Vagina (tissue), 2 donors: ENCODE measurements around the gene CALML5. TPM values are rescaled to one million over a fixed set of nuclear protein-coding genes. Genes with fewer than 3 reads are reported as not detected.
"Not testable (repeated sequence)": the region's sequence is repeated elsewhere in the genome, so short reads cannot be mapped to it uniquely, and the experiment has no call there.

Experiments used
- DNase-seq, 2 donors: peaks; one replicate each; pipeline ENCODE4 v3.0.0-alpha.2; 2017; ENCODE audit errors: extremely low spot score in 2 of 2
- H3K27ac ChIP-seq: fragments of 200-600 bp; sonication (generic); one replicate; pipeline ENCODE4 v1.5.1; 2019
- H3K27me3 ChIP-seq: fragments of 200-600 bp; sonication (generic); one replicate; pipeline ENCODE4 v1.5.1; 2019
- H3K36me3 ChIP-seq, 2 donors: fragments of 200-600 bp; sonication (generic); one replicate each; pipeline ENCODE4 v1.5.1; 2017 to 2019
- H3K4me1 ChIP-seq: fragments of 200-600 bp; sonication (generic); one replicate; pipeline ENCODE4 v1.5.1; 2019
- H3K4me3 ChIP-seq, 2 donors: fragments of 200-600 bp; sonication (generic); 1 replicate in 1 of 2; 2 replicates in 1 of 2; pipeline ENCODE4 v1.5.1; 2016 to 2019
- H3K9me3 ChIP-seq: fragments of 200-600 bp; sonication (generic); one replicate; pipeline ENCODE4 v1.5.1; 2019
- POLR2A ChIP-seq, 2 donors: fragments of 450-650 bp; IDR thresholded peaks; one replicate each; pipeline ENCODE4 v1.6.1; 2017; ENCODE audit warnings: antibody characterized with exemption in 2 of 2, mild to moderate bottlenecking in 2 of 2, moderate library complexity in 2 of 2
- POLR2AphosphoS5 ChIP-seq, 2 donors: sonication (generic); formaldehyde crosslinking; IDR thresholded peaks; one replicate each; pipeline ENCODE4 v1.9.0; 2017; ENCODE audit warnings: antibody characterized with exemption in 2 of 2, mild to moderate bottlenecking in 2 of 2, low read depth in 1 of 2; ENCODE audit not compliant: insufficient read depth in 1 of 2
- intact Hi-C: fragments of 100-400 bp; cut with DNase I; formaldehyde crosslinking; loops from one replicate; pipeline ENCODE4 v1.15.1; 2023
- total RNA-seq: library from RNA; depleted of rRNA; stranded (reverse); fragments of >200 nt; gene quantifications from one replicate; pipeline ENCODE4 v1.2.3, GENCODE V29; 2016
- TF ChIP-seq, protein P1 (sequence below), 3 experiments: fragments of 450-650 bp in 2 of 3; fragments of 200-600 bp in 1 of 3; sonication (generic) in 1 of 3; IDR thresholded peaks; one replicate each; pipeline ENCODE4 v1.5.1; 2017 to 2019; ENCODE audit warnings: antibody characterized with exemption in 3 of 3, mild to moderate bottlenecking in 2 of 3, moderate library complexity in 2 of 3

The CALML5 gene
- total RNA-seq, 1 donor from 2014 or later = 102 TPM

DNA sequence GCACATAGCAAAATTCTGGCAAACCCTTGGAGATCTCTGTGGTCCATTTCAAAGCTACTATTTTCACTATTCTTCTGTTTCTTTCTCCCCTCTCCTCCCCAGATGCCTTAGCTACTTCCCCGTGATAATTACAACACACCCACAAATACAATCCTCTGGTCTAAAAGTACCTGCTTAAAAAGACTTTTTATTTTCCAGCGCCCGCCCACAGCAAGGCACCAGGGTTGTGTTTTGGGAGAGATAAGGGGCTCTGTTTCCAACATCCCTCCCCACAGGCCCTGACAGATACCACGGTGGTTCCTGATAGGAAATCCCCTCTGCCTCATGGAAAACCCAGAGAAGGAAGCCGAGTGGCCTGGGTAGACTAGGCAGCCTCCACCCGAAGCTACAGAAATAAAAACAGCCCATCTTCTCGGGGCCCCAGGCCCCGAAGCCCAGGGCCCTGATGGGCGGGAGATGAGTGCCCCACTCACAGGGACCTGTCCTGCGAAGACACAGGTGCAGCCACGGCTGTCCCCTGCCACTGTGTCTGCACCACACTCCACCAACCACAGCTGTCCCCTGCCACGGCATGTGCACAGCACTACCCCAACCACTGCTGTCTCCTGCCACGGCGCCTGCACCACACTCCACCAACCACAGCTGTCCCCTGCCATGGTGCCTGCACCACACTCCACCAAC is 19.7 kb downstream of the CALML5 start:
- Histone ChIP-seq H3K4me1 (no peaks in the 10 kb centered on the region), H3K9me3 (no peaks in the 10 kb centered on the region), H3K4me3 (no peak overlapping the region), H3K27me3 (no peaks in the 10 kb centered on the region), H3K36me3 (no peaks in the 10 kb centered on the region), H3K27ac (no peak overlapping the region)
- TF ChIP-seq, protein P1, sequence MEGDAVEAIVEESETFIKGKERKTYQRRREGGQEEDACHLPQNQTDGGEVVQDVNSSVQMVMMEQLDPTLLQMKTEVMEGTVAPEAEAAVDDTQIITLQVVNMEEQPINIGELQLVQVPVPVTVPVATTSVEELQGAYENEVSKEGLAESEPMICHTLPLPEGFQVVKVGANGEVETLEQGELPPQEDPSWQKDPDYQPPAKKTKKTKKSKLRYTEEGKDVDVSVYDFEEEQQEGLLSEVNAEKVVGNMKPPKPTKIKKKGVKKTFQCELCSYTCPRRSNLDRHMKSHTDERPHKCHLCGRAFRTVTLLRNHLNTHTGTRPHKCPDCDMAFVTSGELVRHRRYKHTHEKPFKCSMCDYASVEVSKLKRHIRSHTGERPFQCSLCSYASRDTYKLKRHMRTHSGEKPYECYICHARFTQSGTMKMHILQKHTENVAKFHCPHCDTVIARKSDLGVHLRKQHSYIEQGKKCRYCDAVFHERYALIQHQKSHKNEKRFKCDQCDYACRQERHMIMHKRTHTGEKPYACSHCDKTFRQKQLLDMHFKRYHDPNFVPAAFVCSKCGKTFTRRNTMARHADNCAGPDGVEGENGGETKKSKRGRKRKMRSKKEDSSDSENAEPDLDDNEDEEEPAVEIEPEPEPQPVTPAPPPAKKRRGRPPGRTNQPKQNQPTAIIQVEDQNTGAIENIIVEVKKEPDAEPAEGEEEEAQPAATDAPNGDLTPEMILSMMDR (IDR thresholded peaks at IDR 0.05) = no peak
- TF ChIP-seq POLR2AphosphoS5 (IDR thresholded peaks at IDR 0.05; ENCODE audit: insufficient read depth in 1 of 2, low read depth in 1 of 2) (no peak), POLR2A (IDR thresholded peaks at IDR 0.05) (no peak)
- DNase-seq = no peak
- intact Hi-C loops = no loop called here

DNA sequence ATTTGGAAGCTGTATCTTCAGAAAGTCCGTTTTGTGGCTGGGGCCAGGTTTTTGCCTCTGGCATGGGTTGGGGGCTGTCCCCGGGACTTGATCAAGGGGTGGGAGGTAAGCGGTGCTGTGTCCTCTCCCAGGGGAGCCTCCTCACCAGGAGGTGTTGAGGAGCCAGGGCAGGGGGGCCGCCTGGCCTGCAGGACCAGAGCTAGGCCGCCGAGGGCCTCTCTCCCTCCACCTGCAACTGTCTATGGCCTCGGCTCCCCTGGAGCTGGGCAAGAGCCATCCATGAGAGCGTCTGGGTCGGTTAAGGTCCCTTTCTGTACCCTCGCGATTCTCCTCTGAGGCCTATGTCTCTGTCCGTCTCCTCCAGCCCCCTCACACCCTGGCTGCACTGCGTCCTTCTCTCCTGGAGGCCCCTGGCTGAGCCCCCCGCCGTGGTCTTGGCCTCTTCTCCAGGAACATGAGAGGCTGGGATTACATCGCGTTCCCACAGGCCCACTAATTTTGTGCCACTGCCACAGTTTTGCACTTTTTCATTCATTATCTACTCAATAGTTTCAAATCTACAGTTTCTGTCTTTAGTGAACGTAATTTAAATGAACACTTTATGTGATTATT is 20.6 kb downstream of the CALML5 start:
- no peaks in the 10 kb centered on the region for H3K27me3 ChIP-seq

DNA sequence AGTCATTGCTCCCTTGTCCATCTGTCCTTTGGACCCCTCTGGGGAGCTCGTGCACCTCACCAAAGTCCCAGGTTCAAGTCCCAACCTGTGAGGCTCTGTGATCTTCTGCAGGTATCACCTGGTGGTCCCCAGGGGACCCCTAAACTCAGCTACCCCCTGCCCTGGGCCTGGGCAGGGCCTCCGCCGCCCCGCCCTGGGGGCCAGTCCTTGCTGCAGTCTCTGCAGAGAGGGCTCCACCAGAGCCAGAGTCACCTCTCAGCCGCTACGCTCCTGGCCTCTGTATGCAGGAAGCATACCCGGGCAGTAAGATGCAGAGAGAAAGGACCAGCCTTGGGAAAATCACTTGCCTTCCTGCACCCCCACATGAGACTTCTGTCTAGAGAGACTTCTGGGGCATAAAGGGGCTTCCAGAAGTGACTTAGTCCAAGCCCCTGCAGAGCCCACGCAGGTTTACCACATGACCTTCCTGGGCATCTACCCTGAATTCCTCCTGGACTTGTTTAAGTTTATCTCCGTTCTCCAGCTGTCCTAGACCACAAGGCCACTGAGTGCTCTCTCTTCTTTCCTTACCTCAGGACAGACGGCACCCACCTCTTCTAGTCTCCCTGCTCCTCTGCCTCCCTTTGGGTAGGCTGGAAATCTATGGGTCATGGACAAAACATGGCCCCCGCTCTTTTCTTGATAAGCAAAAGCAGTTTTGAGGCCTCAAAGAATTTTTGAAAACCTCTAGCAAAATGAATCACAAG is 21.2 kb downstream of the CALML5 start:
- no peaks in the 10 kb centered on the region for H3K4me1 ChIP-seq
- intact Hi-C loops = no loop called here
- DNase-seq = no peak
- TF ChIP-seq POLR2A (IDR thresholded peaks at IDR 0.05) (no peak), POLR2AphosphoS5 (IDR thresholded peaks at IDR 0.05; ENCODE audit: insufficient read depth in 1 of 2, low read depth in 1 of 2) (no peak)
- TF ChIP-seq, protein P1 (IDR thresholded peaks at IDR 0.05) = no peak
- no peaks in the 10 kb centered on the region for H3K36me3 ChIP-seq
- H3K9me3 ChIP-seq = no peaks in the 10 kb centered on the region
- no peaks in the 10 kb centered on the region for H3K27me3 ChIP-seq
- no peak overlapping the region for H3K27ac ChIP-seq
- H3K4me3 ChIP-seq = no peak overlapping the region

More for the DNA sequence above, 20.6 kb downstream of the CALML5 start:
- intact Hi-C loops = no loop called here
- Histone ChIP-seq H3K36me3 (no peaks in the 10 kb centered on the region), H3K27ac (no peak overlapping the region), H3K4me1 (no peaks in the 10 kb centered on the region), H3K9me3 (no peaks in the 10 kb centered on the region), H3K4me3 (no peak overlapping the region)
- TF ChIP-seq, protein P1 (IDR thresholded peaks at IDR 0.05) = no peak
- TF ChIP-seq POLR2A (IDR thresholded peaks at IDR 0.05) (no peak), POLR2AphosphoS5 (IDR thresholded peaks at IDR 0.05; ENCODE audit: insufficient read depth in 1 of 2, low read depth in 1 of 2) (no peak)
- DNase-seq = no peak

DNA sequence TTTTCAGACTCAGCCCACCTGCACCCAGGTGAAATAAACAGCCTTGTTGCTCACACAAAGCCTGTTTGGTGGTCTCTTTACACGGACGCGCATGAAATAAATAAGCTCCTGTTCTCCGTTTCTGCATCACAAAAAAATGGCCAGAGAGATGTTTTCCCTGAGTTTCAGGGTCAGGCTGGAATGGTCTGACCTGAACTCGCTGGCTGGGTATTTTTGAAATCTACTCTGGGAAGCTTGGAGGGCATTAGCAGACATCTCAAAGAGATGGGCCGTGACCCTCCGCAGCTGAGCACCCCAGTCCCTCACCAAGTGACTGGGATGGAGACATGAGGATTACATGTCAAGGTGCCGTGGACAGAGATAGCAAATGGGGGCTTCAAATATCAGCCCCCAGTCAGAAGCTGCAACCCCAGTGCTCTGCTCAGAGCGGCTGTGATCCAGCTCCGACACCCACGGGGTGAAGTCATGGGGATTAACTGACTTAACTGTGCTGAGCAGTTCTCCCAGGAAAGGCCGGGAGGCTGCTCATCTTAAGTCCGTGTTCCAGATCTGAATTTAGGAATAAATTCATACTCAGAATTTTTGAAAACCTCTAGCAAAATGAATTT is 22.3 kb downstream of the CALML5 start:
- intact Hi-C loops = no loop called here
- Histone ChIP-seq H3K4me1 (no peaks in the 10 kb centered on the region), H3K27me3 (no peaks in the 10 kb centered on the region), H3K9me3 (no peaks in the 10 kb centered on the region), H3K27ac (no peak overlapping the region), H3K36me3 (no peaks in the 10 kb centered on the region), H3K4me3 (no peak overlapping the region)
- TF ChIP-seq, protein P1 (IDR thresholded peaks at IDR 0.05) = no peak
- TF ChIP-seq POLR2AphosphoS5 (IDR thresholded peaks at IDR 0.05; ENCODE audit: insufficient read depth in 1 of 2, low read depth in 1 of 2) (no peak), POLR2A (IDR thresholded peaks at IDR 0.05) (no peak)
- no peak for DNase-seq

DNA sequence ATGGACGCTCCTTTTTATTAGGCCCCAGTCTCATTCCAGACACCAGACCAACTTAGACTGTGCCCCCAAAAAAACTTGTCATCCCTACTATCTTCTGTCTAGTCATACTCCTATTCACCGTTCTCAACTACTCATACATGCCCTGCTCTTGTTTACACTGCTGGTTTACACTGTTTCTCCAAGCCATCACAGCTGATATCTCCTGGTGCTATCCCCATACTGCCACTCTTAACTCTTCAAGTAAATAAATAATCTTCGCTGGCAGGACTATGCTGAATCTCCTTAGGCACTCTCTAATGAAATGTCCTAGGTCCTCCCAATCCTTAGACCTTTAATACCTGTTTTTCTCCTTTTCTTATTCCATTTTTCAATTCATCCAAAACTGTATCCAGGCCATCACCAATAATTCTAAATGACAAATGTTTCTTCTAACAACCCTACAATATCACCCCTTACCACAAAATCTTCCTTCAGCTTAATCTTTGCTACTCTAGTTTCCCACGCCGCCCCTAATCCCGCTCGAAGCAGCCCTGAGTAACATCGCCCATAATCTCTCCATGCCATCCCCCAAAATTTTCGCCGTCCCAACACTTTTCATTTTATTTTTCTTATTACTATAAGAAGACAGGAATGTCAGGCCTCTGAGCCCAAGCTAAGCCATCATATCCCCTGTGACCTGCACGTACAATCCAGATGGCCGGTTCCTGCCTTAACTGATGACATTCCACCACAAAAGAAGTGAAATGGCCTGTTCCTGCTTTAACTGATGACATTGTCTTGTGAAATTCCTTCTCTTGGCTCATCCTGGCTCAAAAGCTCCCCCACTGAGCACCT is 23.2 kb downstream of the CALML5 start:
- H3K27me3 ChIP-seq, DNase-seq, H3K27ac ChIP-seq, intact Hi-C loops, H3K36me3 ChIP-seq, H3K4me3 ChIP-seq, H3K4me1 ChIP-seq, H3K9me3 ChIP-seq: not testable (repeated sequence)

DNA sequence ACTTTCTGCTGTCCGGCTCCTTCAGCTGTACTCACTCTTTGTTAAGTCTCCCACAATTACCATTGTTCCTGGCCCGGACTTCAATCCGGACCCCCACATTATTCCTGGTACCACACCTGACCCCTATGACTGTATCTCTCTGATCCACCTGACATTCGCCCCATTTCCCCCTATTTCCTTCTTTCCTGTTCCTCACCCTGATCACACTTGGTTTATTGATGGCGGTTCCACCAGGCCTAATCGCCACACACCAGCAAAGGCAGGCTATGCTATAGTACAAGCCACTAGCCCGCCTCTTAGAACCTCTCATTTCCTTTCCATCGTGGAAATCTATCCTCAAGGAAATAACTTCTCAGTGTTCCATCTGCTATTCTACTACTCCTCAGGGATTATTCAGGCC is 24.3 kb downstream of the CALML5 start:
- intact Hi-C loops, H3K27ac ChIP-seq, H3K9me3 ChIP-seq, H3K4me3 ChIP-seq, H3K27me3 ChIP-seq, H3K4me1 ChIP-seq, DNase-seq, H3K36me3 ChIP-seq: not testable (repeated sequence)

DNA sequence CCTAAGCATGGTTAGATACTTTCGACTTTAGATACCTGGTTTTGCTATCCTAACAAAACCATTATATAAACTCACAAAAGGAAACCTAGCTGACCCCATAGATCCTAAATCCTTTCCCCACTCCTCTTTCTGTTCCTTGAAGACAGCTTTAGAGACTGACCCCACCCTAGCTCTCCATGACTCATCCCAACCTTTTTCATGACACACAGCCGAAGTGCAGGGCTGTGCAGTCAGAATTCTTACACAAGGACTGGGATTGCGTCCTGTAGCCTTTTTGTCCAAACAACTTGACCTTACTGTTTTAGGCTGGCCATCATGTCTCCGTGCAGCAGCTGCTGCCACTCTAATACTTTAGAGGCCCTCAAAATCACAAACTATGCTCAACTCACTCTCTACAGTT is 24.7 kb downstream of the CALML5 start:
- H3K9me3 ChIP-seq, H3K27ac ChIP-seq, H3K27me3 ChIP-seq, H3K36me3 ChIP-seq, H3K4me1 ChIP-seq, H3K4me3 ChIP-seq, intact Hi-C loops: not testable (repeated sequence)
- DNase-seq = peak in 1 of 2 donors; percentile 32
